ENCODE measurements around the gene SLC6A17.

The SLC6A17 gene

GRCh38 chr1:110224240-110224995, 74.1 kb downstream of the SLC6A17 start:
- FAIRE-seq = no peak

GRCh38 chr1:110225212-110225611, 74.9 kb downstream of the SLC6A17 start:
- no peak for FAIRE-seq

- no peak for FAIRE-seq
Observed at GRCh38 chr1:110225756-110226404, 75.6 kb downstream of the SLC6A17 start.

- no peak for FAIRE-seq
Observed at GRCh38 chr1:110227774-110228173, 77.5 kb downstream of the SLC6A17 start.

GRCh38 chr1:110228381-110228780, 78.1 kb downstream of the SLC6A17 start:
- no peak for FAIRE-seq

- FAIRE-seq = no peak
Observed at GRCh38 chr1:110228869-110229268, 78.6 kb downstream of the SLC6A17 start.

GRCh38 chr1:110229348-110230001, 79.2 kb downstream of the SLC6A17 start:
- FAIRE-seq = no peak

- FAIRE-seq = no peak
Observed at GRCh38 chr1:110230381-110231199, 80.3 kb downstream of the SLC6A17 start.

GRCh38 chr1:110233861-110234260, 83.6 kb downstream of the SLC6A17 start:
- FAIRE-seq = no peak

- no peak for FAIRE-seq
Observed at GRCh38 chr1:110234691-110235090, 84.4 kb downstream of the SLC6A17 start.

- FAIRE-seq = no peak
Observed at GRCh38 chr1:110235181-110235833, 85.0 kb downstream of the SLC6A17 start.

GRCh38 chr1:110235834-110236682, 85.8 kb downstream of the SLC6A17 start:
- no peak for FAIRE-seq

GRCh38 chr1:110237386-110238152, 87.3 kb downstream of the SLC6A17 start:
- no peak for FAIRE-seq

GRCh38 chr1:110239441-110240430, 89.4 kb downstream of the SLC6A17 start:
- FAIRE-seq = no peak

GRCh38 chr1:110240476-110241210, 90.3 kb downstream of the SLC6A17 start:
- FAIRE-seq = no peak

GRCh38 chr1:110241516-110241915, 91.2 kb downstream of the SLC6A17 start:
- no peak for FAIRE-seq

- FAIRE-seq = no peak
Observed at GRCh38 chr1:110242062-110242461, 91.8 kb downstream of the SLC6A17 start.

- FAIRE-seq = no peak
Observed at GRCh38 chr1:110242731-110243130, 92.4 kb downstream of the SLC6A17 start.

GRCh38 chr1:110243146-110243545, 92.9 kb downstream of the SLC6A17 start:
- no peak for FAIRE-seq

Data from TTC549 (cell line).